Trophoblast cell (in vitro differentiated cells and primary cell): Measurements from ENCODE around the gene SLC6A9.

ENCODE experiments used
- DNase-seq, 2 donors: peaks; one replicate each; pipeline ENCODE4 v3.0.0-alpha.2; 2016
- H2AFZ ChIP-seq: 2 replicates; pipeline ENCODE4 v1.6.1; 2013; ENCODE audit warnings: low read length, moderate library complexity, mild to moderate bottlenecking; ENCODE audit not compliant: insufficient read depth, poor library complexity
- H2AK5ac ChIP-seq: 2 replicates; pipeline ENCODE4 v1.6.1; 2013; ENCODE audit warnings: mild to moderate bottlenecking, low read length
- H2BK120ac ChIP-seq: 2 replicates; pipeline ENCODE4 v1.6.1; 2013; ENCODE audit warnings: low read length, mild to moderate bottlenecking, moderate library complexity; ENCODE audit not compliant: insufficient read depth, poor library complexity
- H2BK12ac ChIP-seq: 2 replicates; pipeline ENCODE4 v1.6.1; 2013; ENCODE audit warnings: mild to moderate bottlenecking, low read length, moderate library complexity
- H2BK5ac ChIP-seq: 2 replicates; pipeline ENCODE4 v1.6.1; 2013; ENCODE audit warnings: low read length, low read depth, moderate library complexity, mild to moderate bottlenecking; ENCODE audit not compliant: poor library complexity
- H3K14ac ChIP-seq: 2 replicates; pipeline ENCODE4 v1.6.1; 2013; ENCODE audit warnings: mild to moderate bottlenecking, low read length
- H3K18ac ChIP-seq: 2 replicates; pipeline ENCODE4 v1.6.1; 2013; ENCODE audit warnings: mild to moderate bottlenecking, low read length
- H3K23ac ChIP-seq: 2 replicates; pipeline ENCODE4 v1.6.1; 2013; ENCODE audit warnings: low read length
- H3K27ac ChIP-seq: 2 replicates; pipeline ENCODE4 v1.5.1; 2013; ENCODE audit warnings: low read depth, mild to moderate bottlenecking, inconsistent platforms, low read length, moderate library complexity
- H3K27me3 ChIP-seq: 2 replicates; pipeline ENCODE4 v1.6.1; 2013; ENCODE audit warnings: inconsistent platforms, mild to moderate bottlenecking, low read length, moderate library complexity; ENCODE audit not compliant: insufficient read depth
- H3K36me3 ChIP-seq, 2 experiments: 1 replicate in 1 of 2; 2 replicates in 1 of 2; pipeline ENCODE4 v1.6.1; 2013; ENCODE audit warnings: low read length in 2 of 2, mild to moderate bottlenecking in 2 of 2, moderate library complexity in 1 of 2; ENCODE audit not compliant: insufficient read depth in 2 of 2, control insufficient read depth in 1 of 2
- H3K4ac ChIP-seq: 2 replicates; pipeline ENCODE4 v1.6.1; 2013; ENCODE audit warnings: low read depth, mild to moderate bottlenecking, low read length, moderate library complexity
- H3K4me1 ChIP-seq, 2 experiments: 1 replicate in 1 of 2; 2 replicates in 1 of 2; pipeline ENCODE4 v1.6.1; 2013; ENCODE audit warnings: low read length in 2 of 2, mild to moderate bottlenecking in 2 of 2, moderate library complexity in 1 of 2; ENCODE audit not compliant: insufficient read depth in 2 of 2, control insufficient read depth in 1 of 2
- H3K4me2 ChIP-seq: 2 replicates; pipeline ENCODE4 v1.6.1; 2013; ENCODE audit warnings: inconsistent platforms, mild to moderate bottlenecking, low read length, moderate library complexity
- H3K4me3 ChIP-seq: 2 replicates; pipeline ENCODE4 v1.5.1; 2013; ENCODE audit warnings: mild to moderate bottlenecking, low read depth, low read length, inconsistent platforms
- H3K79me1 ChIP-seq: one replicate; pipeline ENCODE4 v1.6.1; 2013; ENCODE audit warnings: low read length
- H3K79me2 ChIP-seq: 2 replicates; pipeline ENCODE4 v1.6.1; 2013; ENCODE audit warnings: low read length, mild to moderate bottlenecking; ENCODE audit not compliant: control insufficient read depth, insufficient read depth, poor library complexity
- H3K9ac ChIP-seq: 2 replicates; pipeline ENCODE4 v1.6.1; 2013; ENCODE audit warnings: mild to moderate bottlenecking, low read length
- H3K9me3 ChIP-seq: 2 replicates; pipeline ENCODE4 v1.6.1; 2013; ENCODE audit warnings: low read depth, mild to moderate bottlenecking, control low read depth, inconsistent platforms, low read length; ENCODE audit not compliant: insufficient read depth
- H4K12ac ChIP-seq: 2 replicates; pipeline ENCODE4 v1.6.1; 2013; ENCODE audit warnings: low read depth, mild to moderate bottlenecking, low read length, moderate library complexity
- H4K8ac ChIP-seq: 2 replicates; pipeline ENCODE4 v1.6.1; 2013; ENCODE audit warnings: low read depth, mild to moderate bottlenecking, low read length, moderate library complexity
- H4K91ac ChIP-seq: one replicate; pipeline ENCODE4 v1.6.1; 2013; ENCODE audit warnings: low read depth, mild to moderate bottlenecking, low read length, moderate library complexity
- WGBS: extraction: QIAGEN DNeasy Blood & Tissue Kit; methylation state at CpG from one replicate; pipeline ENCODE4 v1.1.7; 2013; ENCODE audit warnings: missing lambda C conversion rate; ENCODE audit not compliant: insufficient read length, insufficient coverage; ENCODE audit errors: extremely low coverage; 5-methylcytosine and 5-hydroxymethylcytosine counted together

SLC6A9 gene

DNA sequence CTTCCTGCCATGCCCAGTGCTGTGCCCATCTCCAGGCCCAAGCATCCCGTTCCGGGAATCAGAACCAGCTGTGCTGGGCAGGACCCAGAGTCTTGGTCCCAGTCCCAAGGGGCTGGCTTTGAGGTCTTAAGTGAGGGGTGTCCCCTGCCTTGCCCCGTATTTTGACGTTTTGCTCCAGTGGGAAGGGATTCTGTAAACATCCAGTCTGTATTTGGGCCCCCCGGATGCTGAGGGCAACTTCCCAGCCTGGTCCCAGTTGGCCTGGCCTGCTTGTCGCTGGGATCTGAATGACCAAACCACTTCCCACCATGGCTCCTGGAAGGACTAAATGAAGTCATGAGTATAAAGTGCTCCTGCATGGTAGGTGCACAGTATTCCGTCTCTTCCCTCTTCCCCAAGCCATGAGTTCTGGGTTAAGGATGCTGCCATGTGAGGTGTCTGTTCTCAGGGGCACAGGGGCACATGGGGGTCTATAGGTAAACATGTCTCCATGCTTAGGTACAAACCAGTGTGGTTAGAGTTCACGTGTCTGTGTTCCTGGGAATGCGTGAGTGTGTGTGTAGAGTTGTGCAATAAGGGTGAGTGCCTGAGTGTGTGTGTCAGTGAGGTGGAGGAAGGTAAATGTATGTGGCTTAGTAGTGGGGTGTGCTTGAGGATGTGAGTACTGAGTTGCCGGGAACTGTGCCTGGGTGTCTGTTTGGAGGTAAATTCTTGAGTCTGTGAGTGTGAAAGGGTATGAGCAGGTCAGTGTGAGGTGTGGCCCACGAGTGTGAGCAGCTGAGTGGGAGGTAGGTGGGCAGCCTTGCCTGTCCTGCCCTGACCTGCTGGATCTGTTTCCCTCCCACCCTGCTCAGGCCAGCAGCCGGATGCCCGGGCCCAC, 50.8 kb downstream of the SLC6A9 start:
- Histone ChIP-seq H3K14ac (peak overlapping the region; percentile 43), H3K4ac (peak overlapping the region; percentile 30), H3K18ac (peak overlapping the region; percentile 75), H3K79me1 (peaks cover 8% of the 10 kb centered on the region), H3K9ac (no peak overlapping the region), H3K27ac (no peak overlapping the region), H4K8ac (peak overlapping the region; percentile 36), H3K23ac (peak overlapping the region; percentile 62), H3K4me3 (peak overlapping the region; percentile 76), H4K91ac (peak overlapping the region; percentile 84), H3K4me1 (peaks cover 13 to 20% of the 10 kb centered on the region in 2 experiments), H2BK5ac (no peak overlapping the region), H3K4me2 (peak overlapping the region; percentile 73), H3K79me2 (peaks cover 10% of the 10 kb centered on the region), H2BK12ac (no peak overlapping the region), H3K36me3 (peaks cover 51 to 53% of the 10 kb centered on the region in 2 experiments), H3K27me3 (no peaks in the 10 kb centered on the region), H2BK120ac (peak overlapping the region; percentile 4), H4K12ac (peak overlapping the region; percentile 56), H2AK5ac (peak overlapping the region; percentile 71), H2AFZ (no peak overlapping the region), H3K9me3 (no peaks in the 10 kb centered on the region)
- no CpG with 5 or more reads among the region's 13 CpGs for WGBS
- DNase-seq = peak; percentile 36 to 48

DNA sequence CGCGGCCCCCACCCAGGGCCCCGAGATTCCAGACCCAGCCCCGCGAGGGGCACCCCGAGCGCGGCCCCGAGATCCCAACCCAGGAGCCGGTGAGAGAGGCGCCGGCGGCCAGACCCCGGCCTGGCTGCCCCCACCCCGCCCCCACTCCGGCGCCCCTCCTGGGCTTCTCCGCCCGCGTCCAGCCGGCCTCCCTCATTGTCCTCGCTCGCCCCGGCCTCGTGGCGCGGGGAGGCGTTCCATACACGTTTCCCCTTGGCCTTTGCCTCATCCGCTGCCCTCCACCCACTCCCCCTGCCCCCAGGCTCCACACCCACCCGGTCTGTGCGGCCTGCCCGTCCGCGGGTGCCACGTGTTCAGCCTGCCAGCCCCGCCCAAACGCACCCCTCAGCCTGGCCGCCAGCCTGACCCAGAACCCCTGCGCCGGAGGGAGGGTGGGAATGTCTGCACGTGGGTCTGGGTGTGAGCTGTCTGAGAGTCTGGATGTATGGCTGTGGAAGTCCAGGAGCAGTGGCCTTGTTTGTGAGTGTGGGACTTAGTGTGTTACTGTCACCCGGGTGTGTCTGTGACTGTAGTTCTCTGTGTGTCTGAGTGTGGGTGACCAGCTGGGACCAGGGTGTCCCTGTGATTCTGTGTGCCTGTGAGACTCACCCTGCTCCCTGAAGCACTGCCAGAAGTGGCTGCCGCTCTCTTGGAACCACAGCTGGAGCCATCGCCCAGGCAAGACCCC, 51.6 kb downstream of the SLC6A9 start:
- peak overlapping the region; percentile 79 for H4K8ac ChIP-seq
- peak overlapping the region; percentile 41 for H3K4ac ChIP-seq
- peak overlapping the region; percentile 36 for H3K27ac ChIP-seq
- H3K9me3 ChIP-seq = no peaks in the 10 kb centered on the region
- peaks cover 44 to 46% of the 10 kb centered on the region in 2 experiments for H3K36me3 ChIP-seq
- H3K14ac ChIP-seq = peak overlapping the region; percentile 72
- H3K79me1 ChIP-seq = peaks cover 13% of the 10 kb centered on the region
- H3K4me1 ChIP-seq = peaks cover 13 to 22% of the 10 kb centered on the region in 2 experiments
- peak overlapping the region; percentile 75 for H3K18ac ChIP-seq
- H3K27me3 ChIP-seq = no peaks in the 10 kb centered on the region
- H3K4me2 ChIP-seq = peak overlapping the region; percentile 73
- H2AFZ ChIP-seq = peak overlapping the region; percentile 47
- peaks cover 16% of the 10 kb centered on the region for H3K79me2 ChIP-seq
- H2BK12ac ChIP-seq = no peak overlapping the region
- WGBS = no CpG with 5 or more reads among the region's 45 CpGs
- peak overlapping the region; percentile 56 for H4K12ac ChIP-seq
- H2BK120ac ChIP-seq = peak overlapping the region; percentile 65
- no peak overlapping the region for H3K23ac ChIP-seq
- peak overlapping the region; percentile 84 for H4K91ac ChIP-seq
- H3K9ac ChIP-seq = peak overlapping the region; percentile 47
- H2BK5ac ChIP-seq = no peak overlapping the region
- H2AK5ac ChIP-seq = peak overlapping the region; percentile 71
- H3K4me3 ChIP-seq = peak overlapping the region; percentile 76
- DNase-seq = peak in 1 of 2 donors; percentile 27

DNA sequence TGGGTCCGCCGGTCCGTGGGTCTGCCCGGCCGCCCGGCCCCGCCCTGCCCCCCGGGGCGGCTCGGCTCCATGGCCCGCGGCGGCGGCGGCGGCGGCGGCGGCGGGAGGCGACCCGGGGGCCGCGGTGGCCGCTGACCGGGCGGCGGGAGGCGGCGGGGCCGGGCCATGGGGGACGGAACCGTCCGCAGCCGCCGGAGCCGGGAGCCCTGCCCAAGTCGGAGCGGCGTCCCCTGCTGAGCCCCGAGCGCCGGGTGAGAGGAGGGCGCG, 52.1 kb downstream of the SLC6A9 start:
- peaks cover 39 to 41% of the 10 kb centered on the region in 2 experiments for H3K36me3 ChIP-seq
- H3K23ac ChIP-seq = no peak overlapping the region
- peak overlapping the region; percentile 71 for H3K18ac ChIP-seq
- peaks cover 17% of the 10 kb centered on the region for H3K79me1 ChIP-seq
- no peaks in the 10 kb centered on the region for H3K9me3 ChIP-seq
- no peak overlapping the region for H2BK12ac ChIP-seq
- peaks cover 13 to 22% of the 10 kb centered on the region in 2 experiments for H3K4me1 ChIP-seq
- H2BK120ac ChIP-seq = peak overlapping the region; percentile 65
- H3K14ac ChIP-seq = peak overlapping the region; percentile 72
- H3K79me2 ChIP-seq = peaks cover 18% of the 10 kb centered on the region
- H3K9ac ChIP-seq = peak overlapping the region; percentile 47
- peak overlapping the region; percentile 84 for H4K91ac ChIP-seq
- H2AFZ ChIP-seq = peak overlapping the region; percentile 47
- peak overlapping the region; percentile 79 for H4K8ac ChIP-seq
- H3K27me3 ChIP-seq = no peaks in the 10 kb centered on the region
- no peak overlapping the region for H2AK5ac ChIP-seq
- no peak overlapping the region for H2BK5ac ChIP-seq
- H3K4ac ChIP-seq = peak overlapping the region; percentile 41
- H3K4me3 ChIP-seq = peak overlapping the region; percentile 76
- H3K27ac ChIP-seq = peak overlapping the region; percentile 36
- no peak for DNase-seq
- WGBS = no CpG with 5 or more reads among the region's 45 CpGs
- peak overlapping the region; percentile 73 for H3K4me2 ChIP-seq
- no peak overlapping the region for H4K12ac ChIP-seq

DNA sequence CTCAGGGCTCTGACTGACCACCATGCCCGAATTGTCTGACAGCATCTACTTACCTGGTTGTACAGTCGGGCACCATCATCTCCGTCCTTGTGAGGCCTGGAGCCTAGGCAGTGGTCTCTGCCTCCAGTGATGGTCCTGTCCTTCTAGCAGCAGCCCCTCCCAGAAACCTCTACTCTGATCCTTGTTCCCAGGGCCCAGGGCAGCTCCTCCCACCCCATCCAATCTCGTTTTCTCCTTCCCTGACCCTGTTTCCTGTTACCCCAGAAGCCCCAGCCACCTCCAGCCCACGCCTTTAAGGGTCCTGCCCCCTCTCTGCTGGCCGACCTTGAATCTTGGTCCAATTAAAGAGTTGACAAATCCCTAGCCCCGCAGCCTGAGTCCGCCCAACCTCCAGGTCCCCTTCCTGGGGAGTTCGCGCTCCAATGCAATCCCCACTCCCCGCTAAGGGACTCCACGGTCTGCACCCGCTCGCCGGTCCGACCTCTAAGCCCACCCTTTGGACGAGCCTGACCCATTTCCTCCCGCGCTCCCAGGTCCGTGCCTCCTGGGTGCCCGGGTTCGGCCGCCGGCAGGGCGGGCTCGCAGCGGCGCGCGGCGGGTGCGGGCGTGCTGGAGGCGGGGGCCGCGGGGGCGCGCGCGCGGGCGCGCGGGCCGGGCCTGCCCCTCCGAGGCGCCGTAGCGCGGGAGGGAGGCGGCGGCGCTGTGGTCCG, 52.6 kb downstream of the SLC6A9 start, which contains the start of gene B4GALT2:
Gene B4GALT2, plus strand, starts transcription at position 660 of the 710 bp plus-strand sequence. CDS start 1,951 bp downstream, outside the sequence.
- Histone ChIP-seq H3K9me3 (no peaks in the 10 kb centered on the region), H3K18ac (peak within 1 kb of the TSS; percentile 83), H3K4ac (peak within 1 kb of the TSS; percentile 75), H2BK12ac (peak within 1 kb of the TSS; percentile 33), H3K4me2 (peak within 1 kb of the TSS; percentile 82), H3K14ac (peak within 1 kb of the TSS; percentile 92), H3K27ac (peak within 1 kb of the TSS; percentile 36), H2BK5ac (no peak within 1 kb of the TSS), H2AFZ (peak within 1 kb of the TSS; percentile 85), H3K9ac (peak within 1 kb of the TSS; percentile 73), H4K12ac (peak within 1 kb of the TSS; percentile 56), H3K27me3 (no peaks in the 10 kb centered on the region), H3K4me1 (peaks cover 16 to 22% of the 10 kb centered on the region in 2 experiments), H3K4me3 (peak within 1 kb of the TSS; percentile 76), H3K36me3 (peaks cover 37 to 40% of the 10 kb centered on the region in 2 experiments), H4K91ac (peak within 1 kb of the TSS; percentile 85), H2AK5ac (peak within 1 kb of the TSS; percentile 71), H3K23ac (no peak within 1 kb of the TSS), H3K79me1 (peaks cover 17% of the 10 kb centered on the region), H3K79me2 (peaks cover 18% of the 10 kb centered on the region), H4K8ac (peak within 1 kb of the TSS; percentile 88), H2BK120ac (peak within 1 kb of the TSS; percentile 65)
- WGBS = no CpG with 5 or more reads among the region's 54 CpGs
- DNase-seq = peak in 1 of 2 donors; percentile 56
